NB4 (cell line): ENCODE measurements around the gene PSMC2.

Experiments used
- DNase-seq: peaks from one replicate; pipeline ENCODE4 v3.0.0; 2010; ENCODE audit warnings: low read depth
- H3K4me3 ChIP-seq: one replicate; pipeline ENCODE4 v1.5.1; 2011; ENCODE audit warnings: mild to moderate bottlenecking, low read depth, low read length, moderate library complexity
- MAX ChIP-seq: IDR thresholded peaks from 2 replicates; pipeline ENCODE4 v1.6.1; 2011; ENCODE audit warnings: low read depth, low read length
- MYC ChIP-seq: IDR thresholded peaks from 2 replicates; pipeline ENCODE4 v1.6.1; 2011; ENCODE audit warnings: low read depth, low read length
- POLR2A ChIP-seq: IDR thresholded peaks from 2 replicates; pipeline ENCODE4 v1.6.1; 2011; ENCODE audit warnings: mild to moderate bottlenecking; ENCODE audit not compliant: insufficient read length; ENCODE audit errors: extremely low read depth
- TF ChIP-seq, protein P1 (sequence below): IDR thresholded peaks from one replicate; pipeline ENCODE4 v1.5.1; 2012; ENCODE audit warnings: low read depth, low read length

PSMC2 gene

GRCh38 chr7:103347507-103348267 is at the start of gene PSMC2:
TSS of gene PSMC2 (plus strand) at chr7:103347643. CDS start at chr7:103347712, 69 bp downstream.
- peak; percentile 96 for DNase-seq
- H3K4me3 ChIP-seq = peak within 1 kb of the TSS; percentile 77
- peak; percentile 78 for TF ChIP-seq MAX
- TF ChIP-seq MYC = peak; percentile 72
- TF ChIP-seq, protein P1, sequence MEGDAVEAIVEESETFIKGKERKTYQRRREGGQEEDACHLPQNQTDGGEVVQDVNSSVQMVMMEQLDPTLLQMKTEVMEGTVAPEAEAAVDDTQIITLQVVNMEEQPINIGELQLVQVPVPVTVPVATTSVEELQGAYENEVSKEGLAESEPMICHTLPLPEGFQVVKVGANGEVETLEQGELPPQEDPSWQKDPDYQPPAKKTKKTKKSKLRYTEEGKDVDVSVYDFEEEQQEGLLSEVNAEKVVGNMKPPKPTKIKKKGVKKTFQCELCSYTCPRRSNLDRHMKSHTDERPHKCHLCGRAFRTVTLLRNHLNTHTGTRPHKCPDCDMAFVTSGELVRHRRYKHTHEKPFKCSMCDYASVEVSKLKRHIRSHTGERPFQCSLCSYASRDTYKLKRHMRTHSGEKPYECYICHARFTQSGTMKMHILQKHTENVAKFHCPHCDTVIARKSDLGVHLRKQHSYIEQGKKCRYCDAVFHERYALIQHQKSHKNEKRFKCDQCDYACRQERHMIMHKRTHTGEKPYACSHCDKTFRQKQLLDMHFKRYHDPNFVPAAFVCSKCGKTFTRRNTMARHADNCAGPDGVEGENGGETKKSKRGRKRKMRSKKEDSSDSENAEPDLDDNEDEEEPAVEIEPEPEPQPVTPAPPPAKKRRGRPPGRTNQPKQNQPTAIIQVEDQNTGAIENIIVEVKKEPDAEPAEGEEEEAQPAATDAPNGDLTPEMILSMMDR = no peak
- peak; percentile 79 for TF ChIP-seq POLR2A

GRCh38 chr7:103297837-103298179 is 49.6 kb upstream of the PSMC2 start:
- DNase-seq = no peak
- no peak for TF ChIP-seq POLR2A
- TF ChIP-seq, protein P1 = no peak
- peak overlapping the region; percentile 81 for H3K4me3 ChIP-seq

- peak; percentile 46 for DNase-seq
- TF ChIP-seq, protein P1 = no peak
- TF ChIP-seq POLR2A = no peak
- no peak for TF ChIP-seq MAX
- no peak for TF ChIP-seq MYC
- peak overlapping the region; percentile 1 for H3K4me3 ChIP-seq
These were observed 47.8 kb upstream of the PSMC2 start for GRCh38 chr7:103299660-103300059.

- no peak for TF ChIP-seq MYC
- no peak for TF ChIP-seq POLR2A
- TF ChIP-seq, protein P1 = no peak
- no peak for TF ChIP-seq MAX
- no peak overlapping the region for H3K4me3 ChIP-seq
- DNase-seq = no peak
These were observed 46.0 kb upstream of the PSMC2 start for GRCh38 chr7:103301441-103301840.

- no peak for TF ChIP-seq MYC
- TF ChIP-seq MAX = no peak
- TF ChIP-seq POLR2A = no peak
- TF ChIP-seq, protein P1 = no peak
- no peak for DNase-seq
- no peak overlapping the region for H3K4me3 ChIP-seq
These were observed 39.8 kb upstream of the PSMC2 start for GRCh38 chr7:103307503-103308231.
